Endothelial cell of umbilical vein (primary cell): Measurements from ENCODE around the gene SLC38A8. TPM values are rescaled to one million over a fixed set of nuclear protein-coding genes. Genes with fewer than 3 reads are reported as not detected.

Experiments used
- BruUV-seq: library from RNA; stranded (reverse); fragments of 400-500 nt; replicated peaks from 2 replicates; lab custom pipeline; 2021; lab: Mats Ljungman, UMichigan
- CTCF ChIA-PET: fragments of 300-600, 350-600 bp; sonication (Branson Sonifier 250); formaldehyde crosslinking; loops from one replicate; lab custom pipeline; 2021; ENCODE audit warnings: antibody characterized with exemption, inconsistent platforms; lab: Charles Lee
- POLR2A ChIA-PET: fragments of 300-600, 350-600 bp; sonication (Branson Sonifier 250); formaldehyde crosslinking; loops from one replicate; lab custom pipeline; 2021; ENCODE audit warnings: antibody characterized with exemption, inconsistent platforms; lab: Charles Lee
- DNase-seq: peaks from one replicate; pipeline ENCODE4 v3.0.0-alpha.2; 2011; ENCODE audit warnings: low read depth, low spot score
- FAIRE-seq: peaks from 2 replicates; lab custom pipeline; 2011; peaks lifted over from hg19 to GRCh38; lab: Jason Lieb, UNC
- H2AFZ ChIP-seq: 2 replicates; pipeline ENCODE4 v1.6.0; 2012; ENCODE audit warnings: low read depth, low read length, control low read depth, inconsistent platforms
- H3K27ac ChIP-seq: 2 replicates; pipeline ENCODE4 v1.5.1; 2011; ENCODE audit warnings: low read depth, mild to moderate bottlenecking, control low read depth, low read length, moderate library complexity; ENCODE audit not compliant: insufficient read depth
- H3K27me3 ChIP-seq, 2 experiments: 2 replicates each; pipeline versions ENCODE4 v1.6.0 to v1.6.1; 2011; ENCODE audit warnings: low read length in 2 of 2, mixed read lengths in 1 of 2; ENCODE audit not compliant: control insufficient read depth in 2 of 2, insufficient read depth in 2 of 2
- H3K36me3 ChIP-seq, 2 experiments: 2 replicates in 1 of 2; 3 replicates in 1 of 2; pipeline ENCODE4 v1.5.1; 2011; ENCODE audit warnings: low read length in 2 of 2, mild to moderate bottlenecking in 1 of 2, moderate library complexity in 1 of 2; ENCODE audit not compliant: control insufficient read depth in 2 of 2, insufficient read depth in 2 of 2; ENCODE audit errors: extremely low read depth in 1 of 2
- H3K4me1 ChIP-seq: 3 replicates; pipeline ENCODE4 v1.5.1; 2011; ENCODE audit warnings: mild to moderate bottlenecking, low read length; ENCODE audit not compliant: control insufficient read depth, insufficient read depth; ENCODE audit errors: extremely low read depth
- H3K4me2 ChIP-seq: 2 replicates; pipeline ENCODE4 v1.6.1; 2011; ENCODE audit warnings: low read length, control low read depth, mixed read lengths; ENCODE audit not compliant: insufficient read depth
- H3K4me3 ChIP-seq, 3 experiments: fragments of 200-600 bp in 1 of 3; sonication (generic), shearing (Covaris generic) in 1 of 3; replicated peaks in 1 of 3; 2 replicates each; pipeline ENCODE4 v1.5.1; 2011 to 2016; ENCODE audit warnings: control low read depth in 3 of 3, low read length in 3 of 3, mild to moderate bottlenecking in 2 of 3, inconsistent platforms in 1 of 3, low read depth in 1 of 3, moderate library complexity in 1 of 3; ENCODE audit not compliant: insufficient read depth in 1 of 3
- H3K79me2 ChIP-seq: 2 replicates; pipeline ENCODE4 v1.6.0; 2012; ENCODE audit warnings: low read length, inconsistent platforms; ENCODE audit not compliant: control insufficient read depth, insufficient read depth
- H3K9ac ChIP-seq: replicated peaks from 2 replicates; pipeline ENCODE3; 2011; ENCODE audit warnings: low read length, control low read depth; ENCODE audit not compliant: insufficient read depth; ENCODE audit errors: extremely low read depth
- H3K9me1 ChIP-seq: replicated peaks from 3 replicates; pipeline ENCODE4 v1.6.0; 2011; ENCODE audit warnings: mild to moderate bottlenecking, low read length; ENCODE audit not compliant: control insufficient read depth, insufficient read depth; ENCODE audit errors: extremely low read depth
- H3K9me3 ChIP-seq: replicated peaks from 2 replicates; pipeline ENCODE4 v1.5.1; 2012; ENCODE audit warnings: low read length, inconsistent platforms; ENCODE audit not compliant: control insufficient read depth, insufficient read depth
- H4K20me1 ChIP-seq: replicated peaks from 2 replicates; pipeline ENCODE3; 2011; ENCODE audit warnings: mild to moderate bottlenecking, low read length; ENCODE audit not compliant: control insufficient read depth, insufficient read depth; ENCODE audit errors: extremely low read depth
- EZH2 ChIP-seq: IDR thresholded peaks from 2 replicates; pipeline ENCODE4 v1.6.1; 2012; ENCODE audit warnings: borderline replicate concordance, low read depth, mild to moderate bottlenecking, moderate library complexity, low read length, inconsistent platforms; ENCODE audit not compliant: severe bottlenecking
- FOS ChIP-seq: IDR thresholded peaks from 2 replicates; pipeline ENCODE4 v1.6.1; 2011; ENCODE audit warnings: mild to moderate bottlenecking, low read length, moderate library complexity, borderline replicate concordance; ENCODE audit not compliant: insufficient read depth
- GATA2 ChIP-seq: IDR thresholded peaks from 2 replicates; pipeline ENCODE4 v1.7.0; 2011; ENCODE audit warnings: low read depth, mild to moderate bottlenecking, moderate library complexity, mixed read lengths, low read length; ENCODE audit not compliant: insufficient read length, insufficient read depth
- JUN ChIP-seq: IDR thresholded peaks from 2 replicates; pipeline ENCODE4 v1.6.1; 2011; ENCODE audit warnings: borderline replicate concordance, low read depth; ENCODE audit not compliant: insufficient read length, insufficient read depth
- MAX ChIP-seq: IDR thresholded peaks from 2 replicates; pipeline ENCODE4 v1.6.1; 2011; ENCODE audit not compliant: insufficient read depth, insufficient read length
- MYC ChIP-seq: IDR thresholded peaks from one replicate; pipeline ENCODE4 v1.6.1; 2011; ENCODE audit warnings: mild to moderate bottlenecking, low read depth, low read length
- POLR2A ChIP-seq: IDR thresholded peaks from 2 replicates; pipeline ENCODE4 v1.6.1; 2012; ENCODE audit warnings: low read depth, mild to moderate bottlenecking, control low read depth, low read length
- POLR2AphosphoS5 ChIP-seq: IDR thresholded peaks from 2 replicates; pipeline ENCODE4 v1.6.1; 2012; ENCODE audit warnings: low read depth, mild to moderate bottlenecking, control low read depth, low read length, moderate library complexity; ENCODE audit not compliant: insufficient read depth
- dilution Hi-C: fragments of 300-500 bp; cut with MboI; formaldehyde crosslinking; loops from one replicate; pipeline ENCODE4 v1.15.0; 2019; ENCODE audit warnings: low sequenced_read_pairs; ENCODE audit not compliant: extremely low pct_ligation_motif_present
- intact Hi-C: fragments of 100-400 bp; cut with micrococcal nuclease; formaldehyde crosslinking; loops from one replicate; pipeline ENCODE4 v1.10.0; 2022
- polyA plus RNA-seq, 4 experiments: library from polyadenylated mRNA; depleted of rRNA in 3 of 4; stranded (reverse) in 3 of 4; unstranded in 1 of 4; fragments of >200 nt; gene quantifications; 2 replicates each; pipeline versions ENCODE4 v1.2.1 to v1.2.3, GENCODE V29; 2011 to 2012; ENCODE audit warnings: missing spikeins in 1 of 4
- total RNA-seq: library from RNA; stranded (reverse); gene quantifications from 2 replicates; pipeline ENCODE4 v1.2.3, GENCODE V29; 2021
- TF ChIP-seq, protein P1 (sequence below), 2 donors: IDR thresholded peaks; 1 replicate in 1 of 2; 2 replicates in 1 of 2; pipeline ENCODE4 v1.5.1; 2011; ENCODE audit warnings: low read length in 2 of 2, mild to moderate bottlenecking in 2 of 2, moderate library complexity in 2 of 2, control low read depth in 1 of 2, inconsistent platforms in 1 of 2, low read depth in 1 of 2; ENCODE audit not compliant: insufficient read depth in 1 of 2; ENCODE audit errors: extremely low read depth in 1 of 2

The SLC38A8 gene
- total and polyA plus RNA-seq, 2 donors (not counting 3 experiments of a cell fraction or from before 2014, with no cell fraction given): not detected

- ChIA-PET CTCF (interaction anchor here (1.2 to 1.4 kb wide), 2 partner anchors 99 to 221 kb away, joined by 3 to 5 read pairs; partner anchors contain the start of gene TAF1C), POLR2A (no interaction called here)
- Histone ChIP-seq H3K27me3 (peaks cover 5 to 8% of the 10 kb centered on the region in 2 experiments), H3K4me3 (no peak overlapping the region), H2AFZ (no peak overlapping the region), H3K79me2 (no peaks in the 10 kb centered on the region), H3K9ac (no peak overlapping the region), H3K4me2 (no peak overlapping the region), H3K9me1 (no peaks in the 10 kb centered on the region), H3K36me3 (no peaks in the 10 kb centered on the region), H3K27ac (no peak overlapping the region), H3K9me3 (no peaks in the 10 kb centered on the region), H3K4me1 (no peaks in the 10 kb centered on the region), H4K20me1 (no peaks in the 10 kb centered on the region)
- no TSS peak for BruUV-seq
- FAIRE-seq (no peak), DNase-seq (no peak)
- intact Hi-C loops (loop anchor here (5.0 kb wide), 1 partner anchor 211 kb away; no protein-coding TSS in a partner anchor), dilution Hi-C loops (no loop called here)
- TF ChIP-seq EZH2: no peak
- no peak for TF ChIP-seq GATA2
- TF ChIP-seq, protein P1, sequence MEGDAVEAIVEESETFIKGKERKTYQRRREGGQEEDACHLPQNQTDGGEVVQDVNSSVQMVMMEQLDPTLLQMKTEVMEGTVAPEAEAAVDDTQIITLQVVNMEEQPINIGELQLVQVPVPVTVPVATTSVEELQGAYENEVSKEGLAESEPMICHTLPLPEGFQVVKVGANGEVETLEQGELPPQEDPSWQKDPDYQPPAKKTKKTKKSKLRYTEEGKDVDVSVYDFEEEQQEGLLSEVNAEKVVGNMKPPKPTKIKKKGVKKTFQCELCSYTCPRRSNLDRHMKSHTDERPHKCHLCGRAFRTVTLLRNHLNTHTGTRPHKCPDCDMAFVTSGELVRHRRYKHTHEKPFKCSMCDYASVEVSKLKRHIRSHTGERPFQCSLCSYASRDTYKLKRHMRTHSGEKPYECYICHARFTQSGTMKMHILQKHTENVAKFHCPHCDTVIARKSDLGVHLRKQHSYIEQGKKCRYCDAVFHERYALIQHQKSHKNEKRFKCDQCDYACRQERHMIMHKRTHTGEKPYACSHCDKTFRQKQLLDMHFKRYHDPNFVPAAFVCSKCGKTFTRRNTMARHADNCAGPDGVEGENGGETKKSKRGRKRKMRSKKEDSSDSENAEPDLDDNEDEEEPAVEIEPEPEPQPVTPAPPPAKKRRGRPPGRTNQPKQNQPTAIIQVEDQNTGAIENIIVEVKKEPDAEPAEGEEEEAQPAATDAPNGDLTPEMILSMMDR (IDR thresholded peaks at IDR 0.05; ENCODE audit: extremely low read depth in 1 of 2, insufficient read depth in 1 of 2, low read depth in 1 of 2, low read length in 2 of 2): no peak
- TF ChIP-seq MAX: no peak
- no peak for TF ChIP-seq JUN
- no peak for TF ChIP-seq MYC
- no peak for TF ChIP-seq POLR2AphosphoS5
- no peak for TF ChIP-seq POLR2A
- no peak for TF ChIP-seq FOS
Observed at GRCh38 chr16:83966153-83966696, 76.4 kb downstream of the SLC38A8 start.
